ENCODE data around the gene CFAP54.

Gene CFAP54

DNA sequence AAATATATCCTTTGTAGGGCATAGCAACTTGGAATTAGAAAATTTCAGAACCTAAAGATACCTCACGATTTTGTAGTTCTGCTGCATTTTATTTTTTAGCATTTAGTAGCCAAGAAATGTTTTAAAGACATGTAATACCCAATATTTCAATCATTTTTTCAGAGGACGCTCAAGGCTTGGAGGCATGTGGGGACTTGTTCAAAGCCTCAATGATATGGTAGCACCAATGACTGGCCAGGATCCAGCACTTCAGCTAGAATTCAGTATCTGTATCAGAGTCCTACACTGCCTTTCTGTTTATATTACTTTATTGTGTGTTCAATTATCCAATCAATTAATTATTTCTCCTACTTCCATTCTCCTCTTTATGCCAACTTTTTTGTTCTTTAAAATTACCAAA, 262.8 kb downstream of the CFAP54 start:
- TF ChIP-seq, protein P1, sequence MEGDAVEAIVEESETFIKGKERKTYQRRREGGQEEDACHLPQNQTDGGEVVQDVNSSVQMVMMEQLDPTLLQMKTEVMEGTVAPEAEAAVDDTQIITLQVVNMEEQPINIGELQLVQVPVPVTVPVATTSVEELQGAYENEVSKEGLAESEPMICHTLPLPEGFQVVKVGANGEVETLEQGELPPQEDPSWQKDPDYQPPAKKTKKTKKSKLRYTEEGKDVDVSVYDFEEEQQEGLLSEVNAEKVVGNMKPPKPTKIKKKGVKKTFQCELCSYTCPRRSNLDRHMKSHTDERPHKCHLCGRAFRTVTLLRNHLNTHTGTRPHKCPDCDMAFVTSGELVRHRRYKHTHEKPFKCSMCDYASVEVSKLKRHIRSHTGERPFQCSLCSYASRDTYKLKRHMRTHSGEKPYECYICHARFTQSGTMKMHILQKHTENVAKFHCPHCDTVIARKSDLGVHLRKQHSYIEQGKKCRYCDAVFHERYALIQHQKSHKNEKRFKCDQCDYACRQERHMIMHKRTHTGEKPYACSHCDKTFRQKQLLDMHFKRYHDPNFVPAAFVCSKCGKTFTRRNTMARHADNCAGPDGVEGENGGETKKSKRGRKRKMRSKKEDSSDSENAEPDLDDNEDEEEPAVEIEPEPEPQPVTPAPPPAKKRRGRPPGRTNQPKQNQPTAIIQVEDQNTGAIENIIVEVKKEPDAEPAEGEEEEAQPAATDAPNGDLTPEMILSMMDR (IDR thresholded peaks at IDR 0.05; ENCODE audit: low read depth, low read length): no peak
- no peak for TF ChIP-seq POLR2A (IDR thresholded peaks at IDR 0.05; ENCODE audit: extremely low read depth, insufficient read length)
- TF ChIP-seq MYC (IDR thresholded peaks at IDR 0.05; ENCODE audit: low read depth, low read length): no peak
- no peak for TF ChIP-seq MAX (IDR thresholded peaks at IDR 0.05; ENCODE audit: low read depth, low read length)
- H3K4me3 ChIP-seq (ENCODE audit: low read depth, low read length): no peak overlapping the region
- no peak for DNase-seq (ENCODE audit: low read depth)

- no peak overlapping the region for H3K4me3 ChIP-seq (ENCODE audit: low read depth, low read length)
- DNase-seq (ENCODE audit: low read depth): peak; percentile 8
- TF ChIP-seq, protein P1 (IDR thresholded peaks at IDR 0.05; ENCODE audit: low read depth, low read length): peak; percentile 6
- TF ChIP-seq MAX (IDR thresholded peaks at IDR 0.05; ENCODE audit: low read depth, low read length): no peak
These were observed 276.9 kb downstream of the CFAP54 start for GRCh38 chr12:96766232-96766631.

- H3K4me3 ChIP-seq (ENCODE audit: low read depth, low read length): no peak overlapping the region
- TF ChIP-seq MYC (IDR thresholded peaks at IDR 0.05; ENCODE audit: low read depth, low read length): no peak
- TF ChIP-seq POLR2A (IDR thresholded peaks at IDR 0.05; ENCODE audit: extremely low read depth, insufficient read length): no peak
- no peak for TF ChIP-seq MAX (IDR thresholded peaks at IDR 0.05; ENCODE audit: low read depth, low read length)
- TF ChIP-seq, protein P1 (IDR thresholded peaks at IDR 0.05; ENCODE audit: low read depth, low read length): no peak
- DNase-seq (ENCODE audit: low read depth): no peak
These were observed 280.0 kb downstream of the CFAP54 start for GRCh38 chr12:96769400-96769799.

- TF ChIP-seq MAX (IDR thresholded peaks at IDR 0.05; ENCODE audit: low read depth, low read length) (no peak), MYC (IDR thresholded peaks at IDR 0.05; ENCODE audit: low read depth, low read length) (no peak), POLR2A (IDR thresholded peaks at IDR 0.05; ENCODE audit: extremely low read depth, insufficient read length) (no peak)
- TF ChIP-seq, protein P1 (IDR thresholded peaks at IDR 0.05; ENCODE audit: low read depth, low read length): no peak
- no peak for DNase-seq (ENCODE audit: low read depth)
- H3K4me3 ChIP-seq (ENCODE audit: low read depth, low read length): no peak overlapping the region
These were observed 281.1 kb downstream of the CFAP54 start for GRCh38 chr12:96770219-96771102.

GRCh38 chr12:96773031-96773430, 283.7 kb downstream of the CFAP54 start:
- TF ChIP-seq POLR2A (IDR thresholded peaks at IDR 0.05; ENCODE audit: extremely low read depth, insufficient read length) (no peak), MYC (IDR thresholded peaks at IDR 0.05; ENCODE audit: low read depth, low read length) (no peak), MAX (IDR thresholded peaks at IDR 0.05; ENCODE audit: low read depth, low read length) (no peak)
- TF ChIP-seq, protein P1 (IDR thresholded peaks at IDR 0.05; ENCODE audit: low read depth, low read length): no peak
- H3K4me3 ChIP-seq (ENCODE audit: low read depth, low read length): no peak overlapping the region
- no peak for DNase-seq (ENCODE audit: low read depth)
